ENCODE measurements around the gene PRSS21.

DNA sequence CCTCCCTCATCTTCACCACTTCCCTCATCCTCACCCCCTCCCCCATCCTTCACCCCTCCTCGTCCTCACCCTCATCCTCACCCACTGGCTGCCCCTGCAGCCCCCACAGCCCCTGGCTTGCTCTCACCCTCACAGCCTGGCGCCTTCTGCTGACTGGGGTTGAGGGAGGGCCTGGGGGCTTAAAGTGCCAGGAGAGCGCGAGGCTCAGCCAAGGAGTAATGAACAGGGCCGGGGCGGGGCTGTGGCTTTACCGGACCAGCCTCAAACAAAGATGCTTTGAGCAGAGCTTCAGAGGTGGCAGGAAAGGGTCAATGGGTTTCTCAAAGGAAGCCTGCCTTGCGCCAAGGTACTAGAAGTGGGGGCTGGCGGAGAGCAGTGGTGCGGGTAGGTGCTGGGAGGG is 29.6 kb upstream of the PRSS21 start, which contains the start of gene PRSS33:
- no peak for TF ChIP-seq POLR2A (IDR thresholded peaks at IDR 0.05)
- TF ChIP-seq, protein P1, sequence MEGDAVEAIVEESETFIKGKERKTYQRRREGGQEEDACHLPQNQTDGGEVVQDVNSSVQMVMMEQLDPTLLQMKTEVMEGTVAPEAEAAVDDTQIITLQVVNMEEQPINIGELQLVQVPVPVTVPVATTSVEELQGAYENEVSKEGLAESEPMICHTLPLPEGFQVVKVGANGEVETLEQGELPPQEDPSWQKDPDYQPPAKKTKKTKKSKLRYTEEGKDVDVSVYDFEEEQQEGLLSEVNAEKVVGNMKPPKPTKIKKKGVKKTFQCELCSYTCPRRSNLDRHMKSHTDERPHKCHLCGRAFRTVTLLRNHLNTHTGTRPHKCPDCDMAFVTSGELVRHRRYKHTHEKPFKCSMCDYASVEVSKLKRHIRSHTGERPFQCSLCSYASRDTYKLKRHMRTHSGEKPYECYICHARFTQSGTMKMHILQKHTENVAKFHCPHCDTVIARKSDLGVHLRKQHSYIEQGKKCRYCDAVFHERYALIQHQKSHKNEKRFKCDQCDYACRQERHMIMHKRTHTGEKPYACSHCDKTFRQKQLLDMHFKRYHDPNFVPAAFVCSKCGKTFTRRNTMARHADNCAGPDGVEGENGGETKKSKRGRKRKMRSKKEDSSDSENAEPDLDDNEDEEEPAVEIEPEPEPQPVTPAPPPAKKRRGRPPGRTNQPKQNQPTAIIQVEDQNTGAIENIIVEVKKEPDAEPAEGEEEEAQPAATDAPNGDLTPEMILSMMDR (IDR thresholded peaks at IDR 0.05) = no peak
